Central memory CD4-positive, alpha-beta T cell (primary cell): ENCODE data around the gene IFI16.
"Not testable (repeated sequence)": the region's sequence is repeated elsewhere in the genome, so short reads cannot be mapped to it uniquely, and the experiment has no call there.

Experiments
- DNase-seq: peaks from one replicate; pipeline ENCODE4 v3.0.0; 2022
- total RNA-seq, 3 experiments: gene quantifications; one replicate each; lab custom pipeline; 2026; lab: John Stamatoyannopoulos, UW

Gene IFI16
- total RNA-seq, result 168 to 232 (median 200) reads per million in 3 experiments

DNA sequence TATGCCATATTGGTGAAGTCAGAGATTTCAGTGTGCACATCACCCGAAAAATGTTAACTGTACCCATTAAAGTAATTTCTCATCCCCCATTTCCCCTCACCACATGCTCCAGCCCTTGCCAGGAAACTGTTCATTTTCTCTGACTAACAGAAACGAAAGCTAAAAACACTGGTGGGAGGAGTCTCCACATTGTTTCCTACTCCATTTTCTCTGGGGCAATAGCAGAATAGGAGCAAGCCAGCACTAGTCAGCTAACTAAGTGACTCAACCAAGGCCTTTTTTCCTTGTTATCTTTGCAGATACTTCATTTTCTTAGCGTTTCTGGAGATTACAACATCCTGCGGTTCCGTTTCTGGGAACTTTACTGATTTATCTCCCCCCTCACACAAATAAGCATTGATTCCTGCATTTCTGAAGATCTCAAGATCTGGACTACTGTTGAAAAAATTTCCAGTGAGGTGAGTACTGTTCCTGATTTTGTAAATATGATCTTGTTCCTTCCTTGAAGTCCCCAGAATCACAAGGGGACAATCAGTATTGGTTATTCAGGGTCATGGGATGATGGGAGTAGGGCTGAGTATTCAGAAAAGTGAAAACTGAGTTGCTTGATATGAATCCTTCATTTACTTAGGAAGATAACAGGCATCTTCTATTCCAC is at the start of gene IFI16:
Gene IFI16, plus strand, starts transcription at position 204 of the 658 bp plus-strand sequence. CDS start 4,774 bp downstream, outside the sequence.
- peak; percentile 75 for DNase-seq

- no peak for DNase-seq
Observed at GRCh38 chr1:158961178-158961577, 48.5 kb upstream of the IFI16 start.

- no peak for DNase-seq
Observed at GRCh38 chr1:158962983-158963382, 46.7 kb upstream of the IFI16 start.

DNA sequence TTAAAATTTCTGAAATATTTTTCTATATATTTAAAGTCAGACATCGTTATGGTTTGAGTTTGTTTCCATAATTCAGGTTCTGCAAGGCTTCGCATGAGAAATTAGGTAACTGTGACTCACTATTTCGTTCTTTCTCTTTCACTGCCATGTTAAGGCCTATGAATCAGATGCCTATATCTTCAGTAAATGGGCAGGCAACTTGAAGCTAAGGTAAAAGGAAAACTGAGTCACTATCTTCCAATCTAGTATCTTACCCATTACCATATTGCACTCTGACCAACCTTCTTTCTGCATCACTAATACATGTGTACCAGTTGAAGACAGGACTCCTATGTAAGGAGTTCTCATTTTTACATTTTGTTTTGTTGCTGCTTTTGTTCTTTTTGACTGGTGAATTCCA is 40.5 kb upstream of the IFI16 start:
- DNase-seq, result no peak

- no peak for DNase-seq
Observed at GRCh38 chr1:158969855-158970254, 39.9 kb upstream of the IFI16 start.

GRCh38 chr1:158972841-158973240 is 36.9 kb upstream of the IFI16 start:
- DNase-seq, result no peak

DNA sequence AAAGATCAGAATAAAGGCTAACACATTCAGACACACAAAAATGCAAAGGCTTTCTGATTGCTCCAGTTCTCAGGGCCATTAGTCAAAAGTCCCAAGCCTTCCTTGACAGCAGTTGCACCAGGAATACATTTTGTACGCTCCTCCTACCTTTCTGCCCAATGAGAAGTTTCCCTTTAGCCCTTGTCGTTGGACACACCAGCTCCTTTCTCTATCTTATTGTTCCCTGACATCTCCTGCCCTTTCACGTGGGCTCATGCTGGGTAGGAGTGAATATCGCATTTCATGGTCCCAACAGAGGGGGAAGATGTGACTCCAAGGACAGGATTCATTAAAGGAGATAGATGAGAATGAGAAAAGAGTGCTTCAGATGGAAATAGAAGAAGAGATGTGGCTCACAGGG is 33.5 kb upstream of the IFI16 start:
- no peak for DNase-seq

GRCh38 chr1:158978730-158979129 is 31.0 kb upstream of the IFI16 start:
- no peak for DNase-seq

DNA sequence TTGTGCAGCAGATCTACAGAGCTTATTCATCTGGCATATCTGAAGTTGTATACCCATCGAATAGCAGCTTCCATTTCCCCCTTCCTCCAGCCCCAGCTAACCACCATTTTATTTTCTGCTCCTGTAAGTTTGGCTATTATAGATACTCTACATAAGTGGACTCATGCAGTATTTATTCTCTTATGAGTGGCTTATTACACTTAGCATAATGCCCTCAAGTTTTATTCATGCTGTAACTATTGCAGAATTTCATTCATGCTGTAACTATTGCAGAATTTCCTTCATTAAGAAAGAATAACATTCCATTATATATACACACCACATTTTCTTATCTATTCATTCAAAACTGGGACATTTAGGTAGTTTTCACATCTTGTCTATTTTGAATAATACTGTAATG is 30.5 kb upstream of the IFI16 start:
- DNase-seq, result no peak

DNA sequence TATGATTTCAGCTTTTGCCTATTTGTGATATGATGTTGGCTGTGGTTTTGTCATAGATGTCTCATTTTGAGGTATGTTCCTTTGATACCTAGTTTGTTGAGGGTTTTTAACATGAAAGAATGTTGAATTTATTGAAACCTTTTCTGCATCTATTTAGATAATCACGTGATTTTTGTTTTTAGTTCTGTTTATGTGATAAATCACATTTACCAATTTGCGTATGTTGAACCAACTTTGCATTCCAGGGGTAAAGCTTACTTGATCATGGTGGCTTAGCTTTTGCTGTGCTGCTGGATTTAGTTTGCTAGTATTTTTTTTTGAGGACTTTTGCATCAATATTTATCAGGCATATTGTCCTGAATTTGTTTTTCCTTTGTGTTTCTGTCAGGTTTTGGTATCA is 26.5 kb upstream of the IFI16 start:
- no peak for DNase-seq

DNA sequence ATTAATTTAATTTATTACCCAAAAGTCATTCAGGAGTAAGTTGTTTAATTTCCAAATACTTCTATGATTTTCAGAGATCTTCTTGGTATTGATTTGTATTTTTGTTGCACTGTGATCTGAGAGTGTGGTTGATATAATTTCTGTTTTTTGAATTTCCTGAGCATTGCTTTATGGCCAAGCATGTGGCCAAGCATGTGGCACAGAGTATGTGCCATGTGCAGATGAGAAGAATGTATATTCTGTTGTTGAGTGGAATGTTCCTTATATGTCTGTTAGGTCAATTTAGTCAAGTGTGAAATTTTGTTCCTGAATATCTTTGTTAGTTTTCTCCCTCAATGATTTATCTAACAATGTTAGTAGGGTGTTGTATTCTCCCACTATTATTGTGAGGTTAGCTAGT is 25.3 kb upstream of the IFI16 start:
- no peak for DNase-seq

GRCh38 chr1:158989424-158989823 is 20.3 kb upstream of the IFI16 start:
- no peak for DNase-seq

DNA sequence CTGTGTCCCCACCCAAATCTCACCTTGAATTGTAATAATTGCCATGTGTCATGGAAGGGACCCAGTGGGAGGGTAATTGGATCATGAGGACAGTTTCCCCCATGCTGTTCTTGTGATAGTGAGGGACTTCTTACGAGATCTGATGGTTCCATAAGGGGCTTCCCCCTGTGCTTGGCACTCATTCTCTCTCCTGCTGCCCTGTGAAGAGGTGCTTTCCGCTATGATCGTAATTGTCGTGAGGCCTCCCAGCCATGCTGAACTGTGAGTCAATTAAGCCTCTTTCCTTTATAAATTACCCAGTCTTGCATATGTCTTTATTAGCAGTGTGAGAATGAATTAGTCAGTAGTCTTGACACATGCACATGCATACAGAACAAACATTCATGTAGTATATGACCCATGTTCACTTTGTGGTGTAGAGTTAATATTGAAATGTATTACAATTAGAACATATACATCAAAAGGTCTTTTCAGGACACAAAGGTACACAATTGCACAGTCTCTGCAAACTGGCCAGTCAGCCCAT is 16.9 kb upstream of the IFI16 start:
- no peak for DNase-seq

- DNase-seq, result no peak
Observed at GRCh38 chr1:158996998-158997397, 12.7 kb upstream of the IFI16 start.

- no peak for DNase-seq
Observed at GRCh38 chr1:158998037-158998780, 11.5 kb upstream of the IFI16 start.

- DNase-seq, result peak; percentile 65
Observed at GRCh38 chr1:158998781-158999161, 10.9 kb upstream of the IFI16 start.

DNA sequence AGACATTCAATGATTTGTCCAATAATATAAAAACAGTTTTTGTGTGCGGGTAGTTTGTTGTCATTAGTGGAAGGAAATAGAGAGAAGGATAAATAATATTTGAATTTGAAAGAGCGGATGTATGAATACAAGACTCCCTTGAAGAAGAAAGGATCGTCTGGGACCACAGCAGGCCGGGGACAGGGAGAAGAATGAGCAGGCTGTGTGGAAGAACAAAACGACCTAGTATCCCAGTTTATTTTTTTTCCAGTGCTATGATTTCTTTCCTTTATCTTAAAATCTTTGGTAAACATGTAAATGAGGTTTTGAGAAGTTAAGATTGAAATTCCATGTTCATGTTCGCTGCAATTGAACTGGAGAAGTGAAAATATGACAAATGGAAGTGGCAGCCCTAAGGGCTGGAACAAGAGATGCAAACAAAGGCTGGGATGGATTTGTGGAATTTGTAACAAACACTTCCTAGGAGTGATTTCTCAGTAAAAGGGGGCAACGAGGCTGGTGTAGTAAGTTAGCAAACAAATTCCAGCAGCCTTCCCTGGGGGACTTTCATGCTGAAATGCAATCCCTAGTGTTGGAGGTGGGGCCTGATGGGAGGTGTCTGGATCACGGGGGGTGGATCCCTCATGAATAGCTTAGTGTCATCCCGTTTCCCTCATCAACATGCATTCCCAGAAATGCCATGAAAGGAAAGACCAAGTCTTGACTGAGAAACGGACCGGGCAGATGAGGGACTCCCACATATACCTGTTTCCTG is 10.2 kb upstream of the IFI16 start:
- no peak for DNase-seq

DNA sequence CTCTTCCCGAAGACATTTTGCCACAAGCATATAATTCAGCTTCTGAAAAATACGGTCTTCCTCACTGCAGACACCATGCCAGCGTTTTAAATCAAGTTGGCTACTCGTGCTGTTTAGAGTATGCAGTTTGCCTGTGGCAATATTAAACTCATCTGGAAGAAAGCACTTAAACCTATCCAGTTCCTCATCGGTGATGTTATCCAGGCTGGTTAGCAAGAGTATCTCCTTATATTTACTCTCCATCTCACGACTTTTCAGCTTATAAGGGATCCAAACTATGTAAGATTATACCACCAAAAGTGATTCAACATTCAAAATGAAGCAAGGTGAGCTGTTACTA is 9.7 kb upstream of the IFI16 start:
- no peak for DNase-seq

DNA sequence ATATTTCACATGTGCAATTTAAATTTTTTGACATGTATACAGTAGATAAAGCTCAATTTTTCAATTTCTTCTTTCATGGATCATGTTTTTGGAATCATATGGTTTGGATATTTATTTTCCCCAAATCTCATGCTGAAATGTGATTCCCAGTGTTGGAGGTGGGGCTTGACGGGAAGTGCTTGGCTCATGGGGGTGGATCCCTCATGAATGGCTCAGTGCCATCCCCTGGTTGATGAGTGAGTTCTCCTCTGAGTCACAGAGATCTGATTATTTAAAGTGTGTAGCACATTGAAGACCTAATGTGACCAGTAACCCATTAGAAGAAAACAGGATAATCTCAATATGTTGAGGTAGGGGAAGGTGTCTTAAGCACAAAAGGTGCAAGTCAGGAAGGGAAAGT is 9.1 kb upstream of the IFI16 start:
- no peak for DNase-seq

- DNase-seq, result no peak
Observed at GRCh38 chr1:159005161-159005560, 4.5 kb upstream of the IFI16 start.

- DNase-seq, result no peak
Observed at GRCh38 chr1:159005676-159006075, 4.0 kb upstream of the IFI16 start.

GRCh38 chr1:159006210-159006807 is 3.4 kb upstream of the IFI16 start:
- not testable (repeated sequence) for DNase-seq

GRCh38 chr1:159007726-159008125 is 2.0 kb upstream of the IFI16 start:
- DNase-seq, result no peak
